Spleen (tissue), 7 donors: Measurements from ENCODE around the gene OAT.

Experiments
- POLR2A ChIP-seq, 3 donors: fragments of 450-650 bp; IDR thresholded peaks; one replicate each; pipeline ENCODE4 v1.5.1; 2017; ENCODE audit warnings: antibody characterized with exemption in 3 of 3, mild to moderate bottlenecking in 1 of 3
- TF ChIP-seq, protein P1 (sequence below), 11 experiments: fragments of 200-600 bp in 7 of 11; fragments of 450-650 bp in 4 of 11; sonication (generic) in 4 of 11; IDR thresholded peaks in 8 of 11; conservative IDR thresholded peaks in 3 of 11; 1 replicate in 7 of 11; 2 replicates in 4 of 11; pipeline versions ENCODE4 v1.4.0 to v1.8.0; 2016 to 2021; ENCODE audit warnings: antibody characterized with exemption in 11 of 11, inconsistent platforms in 4 of 11, mild to moderate bottlenecking in 1 of 11
- donor health status: DM: no; HTN: no; CAD: no; lungs with moderate emphysema.
- donor health status: DM: no; HTN: no; CAD: no.
- donor health status: DM: no; HTN: no; CAD: no.

DNA sequence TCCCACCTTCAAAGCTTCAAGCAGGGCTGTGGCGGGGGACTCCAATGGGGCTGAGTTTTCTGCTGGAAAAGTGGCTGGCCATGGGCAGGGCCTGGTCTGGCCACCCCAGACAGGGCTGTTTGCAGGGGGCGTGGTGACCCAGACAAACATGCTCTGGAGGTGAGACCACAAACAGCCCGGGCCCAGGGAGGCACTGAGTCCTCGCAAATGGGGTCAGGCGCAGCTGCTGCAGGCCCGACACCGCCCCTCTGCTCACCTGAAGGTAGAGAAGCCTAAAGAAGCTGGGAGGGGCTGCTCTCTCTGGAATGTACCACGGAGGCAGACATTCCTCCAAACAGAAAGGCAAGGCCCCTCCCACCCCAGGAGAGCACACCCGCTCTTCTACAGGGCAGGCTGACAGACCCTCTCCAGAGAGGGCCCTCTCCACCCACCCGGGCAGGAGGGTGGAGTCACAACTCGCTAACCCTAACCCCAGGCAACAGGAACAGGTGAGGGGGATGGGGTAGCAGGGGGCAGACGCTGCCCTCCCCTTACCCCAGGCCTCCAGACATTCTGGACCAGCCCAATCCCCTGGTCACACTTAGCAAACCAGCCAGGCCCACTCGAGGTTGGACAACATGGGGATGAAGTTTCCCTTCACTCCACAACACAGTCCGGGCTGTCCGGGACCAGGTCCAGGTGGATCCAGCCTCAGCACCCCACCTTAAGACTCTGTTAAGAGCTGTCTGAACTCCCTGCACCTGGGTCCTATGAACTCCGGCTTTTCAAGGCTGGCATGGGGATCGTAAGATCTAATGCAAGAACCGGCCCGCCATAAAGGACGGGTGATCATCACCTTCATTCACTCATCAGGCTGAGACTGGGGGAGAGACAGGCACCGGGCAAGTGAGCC lies 32.3 kb downstream of the OAT start:
- TF ChIP-seq, protein P1, sequence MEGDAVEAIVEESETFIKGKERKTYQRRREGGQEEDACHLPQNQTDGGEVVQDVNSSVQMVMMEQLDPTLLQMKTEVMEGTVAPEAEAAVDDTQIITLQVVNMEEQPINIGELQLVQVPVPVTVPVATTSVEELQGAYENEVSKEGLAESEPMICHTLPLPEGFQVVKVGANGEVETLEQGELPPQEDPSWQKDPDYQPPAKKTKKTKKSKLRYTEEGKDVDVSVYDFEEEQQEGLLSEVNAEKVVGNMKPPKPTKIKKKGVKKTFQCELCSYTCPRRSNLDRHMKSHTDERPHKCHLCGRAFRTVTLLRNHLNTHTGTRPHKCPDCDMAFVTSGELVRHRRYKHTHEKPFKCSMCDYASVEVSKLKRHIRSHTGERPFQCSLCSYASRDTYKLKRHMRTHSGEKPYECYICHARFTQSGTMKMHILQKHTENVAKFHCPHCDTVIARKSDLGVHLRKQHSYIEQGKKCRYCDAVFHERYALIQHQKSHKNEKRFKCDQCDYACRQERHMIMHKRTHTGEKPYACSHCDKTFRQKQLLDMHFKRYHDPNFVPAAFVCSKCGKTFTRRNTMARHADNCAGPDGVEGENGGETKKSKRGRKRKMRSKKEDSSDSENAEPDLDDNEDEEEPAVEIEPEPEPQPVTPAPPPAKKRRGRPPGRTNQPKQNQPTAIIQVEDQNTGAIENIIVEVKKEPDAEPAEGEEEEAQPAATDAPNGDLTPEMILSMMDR (IDR thresholded peaks at IDR 0.05 in 8 of 11, conservative IDR thresholded peaks at IDR 0.05 in 3 of 11) = no peak
- TF ChIP-seq POLR2A (IDR thresholded peaks at IDR 0.05) = no peak
